C4-2B (cell line): ENCODE data around the gene LCTL.

Experiments
- H3K27ac ChIP-seq: fragments of 450-650 bp; 2 replicates; pipeline ENCODE4 v1.5.1; 2017
- ZFX ChIP-seq: fragments of 450-650 bp; IDR thresholded peaks from 2 replicates; pipeline ENCODE4 v1.6.1; 2017
- TF ChIP-seq, protein P1 (sequence below): fragments of 450-650 bp; conservative IDR thresholded peaks from 2 replicates; pipeline ENCODE4 v1.5.1; 2017; ENCODE audit warnings: mild to moderate bottlenecking

LCTL gene

GRCh38 chr15:66578286-66578875 lies 12.6 kb upstream of the LCTL start:
- no peak overlapping the region for H3K27ac ChIP-seq
- TF ChIP-seq, protein P1, sequence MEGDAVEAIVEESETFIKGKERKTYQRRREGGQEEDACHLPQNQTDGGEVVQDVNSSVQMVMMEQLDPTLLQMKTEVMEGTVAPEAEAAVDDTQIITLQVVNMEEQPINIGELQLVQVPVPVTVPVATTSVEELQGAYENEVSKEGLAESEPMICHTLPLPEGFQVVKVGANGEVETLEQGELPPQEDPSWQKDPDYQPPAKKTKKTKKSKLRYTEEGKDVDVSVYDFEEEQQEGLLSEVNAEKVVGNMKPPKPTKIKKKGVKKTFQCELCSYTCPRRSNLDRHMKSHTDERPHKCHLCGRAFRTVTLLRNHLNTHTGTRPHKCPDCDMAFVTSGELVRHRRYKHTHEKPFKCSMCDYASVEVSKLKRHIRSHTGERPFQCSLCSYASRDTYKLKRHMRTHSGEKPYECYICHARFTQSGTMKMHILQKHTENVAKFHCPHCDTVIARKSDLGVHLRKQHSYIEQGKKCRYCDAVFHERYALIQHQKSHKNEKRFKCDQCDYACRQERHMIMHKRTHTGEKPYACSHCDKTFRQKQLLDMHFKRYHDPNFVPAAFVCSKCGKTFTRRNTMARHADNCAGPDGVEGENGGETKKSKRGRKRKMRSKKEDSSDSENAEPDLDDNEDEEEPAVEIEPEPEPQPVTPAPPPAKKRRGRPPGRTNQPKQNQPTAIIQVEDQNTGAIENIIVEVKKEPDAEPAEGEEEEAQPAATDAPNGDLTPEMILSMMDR: no peak
- TF ChIP-seq ZFX: no peak

DNA sequence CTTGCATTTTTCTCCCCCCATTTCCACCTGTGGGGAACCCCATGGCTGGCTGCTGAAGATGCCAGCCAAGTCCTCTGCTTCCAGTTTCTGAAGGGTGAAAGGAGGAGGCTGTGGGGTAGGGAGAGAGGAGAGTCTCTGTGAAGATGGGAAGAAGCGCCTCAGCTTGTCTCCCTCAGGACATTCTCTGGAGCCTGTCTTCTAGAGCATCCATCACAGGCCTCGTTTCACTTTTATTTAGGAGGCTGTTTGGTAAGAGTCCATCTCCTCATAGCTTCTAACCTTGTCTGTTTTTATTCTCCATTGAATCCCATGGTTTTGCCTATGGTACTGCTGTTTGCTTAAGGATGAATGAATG lies 8.8 kb upstream of the LCTL start:
- TF ChIP-seq, protein P1: no peak
- no peak for TF ChIP-seq ZFX

DNA sequence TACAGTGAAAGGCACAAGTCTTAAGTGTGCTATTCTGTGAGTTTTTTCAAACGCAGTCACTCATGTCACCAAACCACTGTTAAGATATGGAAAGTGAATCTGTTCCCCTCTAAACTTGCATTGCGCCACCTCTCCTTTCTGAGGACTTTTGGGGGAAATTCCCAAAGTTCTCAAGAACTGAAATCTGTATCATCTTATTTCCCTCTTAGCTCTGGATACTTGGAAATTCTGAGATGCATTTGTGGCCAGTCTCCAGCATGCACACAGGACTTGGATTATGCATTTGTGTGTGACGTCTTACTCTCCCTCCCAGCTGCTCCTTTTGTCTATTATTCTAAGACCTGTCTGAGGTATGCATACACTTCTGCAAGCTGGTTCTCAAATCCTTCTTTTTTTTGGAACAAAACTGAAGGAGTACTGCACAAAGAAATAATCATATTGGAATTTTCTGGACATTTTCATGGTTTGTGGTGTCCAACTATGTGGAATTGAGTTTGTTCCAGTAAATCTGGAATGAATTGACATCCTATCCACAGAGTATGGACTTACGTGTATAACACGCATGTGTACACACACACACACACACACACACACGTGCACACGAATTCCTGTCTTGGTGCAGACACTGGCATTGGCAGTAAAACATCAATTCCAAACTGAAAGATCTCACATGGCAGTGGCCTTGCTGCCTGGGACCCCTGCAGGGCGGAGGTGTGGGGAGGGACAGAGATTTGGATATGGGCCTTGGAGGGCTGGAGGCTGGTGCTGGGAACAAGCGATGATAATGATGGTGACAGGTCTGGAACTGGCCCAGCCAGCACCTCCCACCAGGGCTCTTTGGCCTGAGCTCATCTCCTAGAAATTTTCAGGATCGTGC lies 8.2 kb upstream of the LCTL start:
- no peak overlapping the region for H3K27ac ChIP-seq
- TF ChIP-seq, protein P1: no peak
- TF ChIP-seq ZFX: no peak

More for the DNA sequence above, 8.8 kb upstream of the LCTL start:
- no peak overlapping the region for H3K27ac ChIP-seq

- no peak for TF ChIP-seq ZFX
Measured at GRCh38 chr15:66573348-66573718, 7.5 kb upstream of the LCTL start.

GRCh38 chr15:66572146-66572545 lies 6.3 kb upstream of the LCTL start:
- no peak overlapping the region for H3K27ac ChIP-seq
- TF ChIP-seq, protein P1: no peak
- TF ChIP-seq ZFX: no peak

More at GRCh38 chr15:66573348-66573718, 7.5 kb upstream of the LCTL start:
- H3K27ac ChIP-seq: no peak overlapping the region

GRCh38 chr15:66570842-66571478 lies 5.2 kb upstream of the LCTL start:
- H3K27ac ChIP-seq: no peak overlapping the region
- no peak for TF ChIP-seq ZFX
- TF ChIP-seq, protein P1: no peak

GRCh38 chr15:66570327-66570726 lies 4.5 kb upstream of the LCTL start:
- no peak overlapping the region for H3K27ac ChIP-seq
- TF ChIP-seq ZFX: no peak
- TF ChIP-seq, protein P1: no peak
